DMS114 treated with DMSO at 0.1 percent for 48 hours (cell line): ENCODE data around the gene TMTC4.

ENCODE experiments used
- DNase-seq: peaks from one replicate; lab custom pipeline; 2025; ENCODE audit not compliant: unreplicated experiment; lab: John Stamatoyannopoulos, UW

TMTC4 gene

GRCh38 chr13:100667894-100668293, 6.7 kb downstream of the TMTC4 start:
- no peak for DNase-seq

- DNase-seq: no peak
These were observed 8.5 kb downstream of the TMTC4 start for GRCh38 chr13:100666124-100666523.

DNA sequence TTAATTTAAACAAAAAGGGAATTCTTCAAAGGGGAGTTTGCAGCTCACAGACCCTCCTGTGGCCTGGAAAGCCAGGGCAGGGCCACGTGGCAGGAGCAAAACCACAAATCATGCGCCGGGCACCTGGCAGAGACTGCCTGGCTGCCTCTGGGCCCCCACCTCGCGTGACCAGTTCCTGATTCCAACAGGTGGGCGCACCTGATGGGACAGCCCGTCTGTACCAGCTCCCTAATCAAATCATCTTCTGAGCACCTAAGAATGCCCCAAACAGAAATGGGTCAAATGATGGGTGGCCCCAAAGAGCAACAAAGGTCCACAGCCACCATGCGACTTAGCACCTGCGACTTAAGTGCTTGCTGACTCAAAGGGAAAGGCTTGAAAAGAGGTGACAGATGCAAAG, 9.2 kb downstream of the TMTC4 start:
- DNase-seq: no peak

DNA sequence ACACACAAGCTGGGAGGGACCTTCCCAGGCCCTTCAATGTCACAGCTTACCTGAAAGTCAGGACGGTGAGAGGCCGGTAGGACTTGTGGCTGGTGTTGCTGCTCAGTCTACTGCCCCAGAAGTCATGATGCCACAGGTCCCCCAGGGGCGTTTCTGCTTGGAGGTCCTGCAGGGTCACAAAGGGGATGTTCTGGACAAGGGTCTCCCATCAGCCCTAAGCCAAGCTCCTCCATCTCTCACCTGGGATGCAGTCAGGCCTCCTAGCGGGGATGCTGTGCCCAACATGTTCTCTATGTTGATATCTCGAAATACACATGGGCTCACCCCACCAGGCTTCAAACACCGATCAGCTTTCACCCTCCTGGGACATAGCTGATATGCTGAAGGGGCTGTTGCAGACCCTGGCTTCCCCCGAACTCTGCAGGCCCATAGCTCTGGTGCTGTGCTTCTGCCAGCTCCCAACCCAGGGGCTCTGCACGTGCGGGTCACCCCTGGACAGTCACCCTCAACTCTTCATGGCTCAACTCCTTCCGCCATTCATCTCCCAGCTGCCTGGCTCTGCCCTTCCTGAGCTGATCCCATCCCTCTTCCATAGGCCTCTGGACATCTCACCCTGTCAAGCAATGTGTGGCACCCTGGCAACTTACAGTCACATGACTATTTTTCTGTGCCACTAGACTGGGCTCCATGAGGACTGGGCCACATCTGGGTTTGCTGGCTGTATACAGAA, 10.3 kb downstream of the TMTC4 start:
- no peak for DNase-seq

DNA sequence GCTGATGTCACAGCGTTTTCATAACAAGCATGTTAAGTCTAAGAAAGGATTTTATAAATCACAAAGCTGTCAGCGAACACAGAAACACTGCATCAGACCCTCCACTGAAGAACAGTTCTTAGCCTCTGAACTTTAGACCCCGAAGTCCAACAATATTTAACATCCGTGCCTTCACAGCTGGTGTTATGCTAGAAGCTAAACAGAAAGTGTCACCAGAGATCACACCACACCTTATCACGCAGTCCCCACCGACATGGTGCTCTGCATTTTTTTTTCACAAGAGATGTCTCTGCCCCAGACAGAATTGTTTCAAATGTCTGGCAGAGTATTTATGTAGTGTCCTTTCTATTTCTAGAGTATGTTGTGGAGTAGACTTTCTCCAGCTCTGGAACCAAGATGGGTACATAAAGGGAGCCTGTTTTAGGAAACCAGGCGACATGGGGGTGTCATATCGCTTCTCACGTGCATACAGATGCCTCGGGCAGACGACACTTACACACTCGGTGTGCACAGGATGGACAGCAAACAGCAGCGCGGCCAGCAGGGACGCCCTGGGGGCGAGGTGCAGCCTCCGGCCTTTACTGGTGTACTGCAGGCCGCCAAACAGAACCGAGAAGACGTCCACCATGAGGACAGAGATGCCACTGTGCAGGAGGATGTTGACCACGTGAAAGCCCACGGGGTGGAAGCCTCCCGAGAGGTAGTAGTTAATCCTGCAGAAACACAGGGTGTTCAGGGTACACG, 12.0 kb downstream of the TMTC4 start:
- no peak for DNase-seq

DNA sequence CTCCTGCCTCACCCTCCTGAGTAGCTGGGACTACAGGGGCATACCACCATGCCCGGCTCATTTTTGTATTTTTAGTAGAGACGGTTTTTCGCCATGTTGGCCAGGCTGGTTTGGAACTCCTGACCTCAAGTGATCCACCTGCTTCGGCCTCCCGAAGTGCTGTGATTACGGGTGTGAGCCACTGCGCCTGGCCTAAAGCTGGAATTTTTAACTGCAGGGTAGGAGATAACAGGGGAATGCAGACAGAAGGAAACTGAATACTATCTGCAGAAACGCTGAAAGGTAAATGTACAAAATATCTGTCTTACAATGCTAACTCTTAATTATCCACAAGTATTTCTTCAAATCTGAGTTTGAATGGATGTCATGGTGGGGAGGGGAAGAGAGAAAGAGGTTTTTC, 13.8 kb downstream of the TMTC4 start:
- no peak for DNase-seq

- DNase-seq: no peak
These were observed 15.0 kb downstream of the TMTC4 start for GRCh38 chr13:100659578-100659977.

DNA sequence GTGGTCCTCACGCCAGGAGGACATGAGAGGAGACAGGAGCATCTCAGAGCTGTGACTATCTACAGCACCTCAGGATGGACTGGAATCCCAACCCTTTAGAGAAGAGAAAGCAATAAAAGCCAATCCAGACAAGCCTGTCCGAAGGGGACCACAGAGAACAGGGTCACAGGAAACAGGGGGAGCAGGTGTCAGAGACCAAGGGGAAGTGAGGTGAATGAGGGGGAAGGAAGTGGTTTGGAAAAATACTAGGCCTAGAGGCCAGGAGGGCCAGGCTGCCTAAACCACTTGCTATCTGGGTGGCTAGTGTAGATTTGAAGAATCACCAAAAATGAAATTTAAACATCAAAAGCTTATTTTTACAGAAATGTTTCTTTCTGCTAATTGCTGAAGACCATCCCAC, 16.2 kb downstream of the TMTC4 start:
- DNase-seq: no peak

- DNase-seq: no peak
These were observed 16.7 kb downstream of the TMTC4 start for GRCh38 chr13:100657881-100658315.

DNA sequence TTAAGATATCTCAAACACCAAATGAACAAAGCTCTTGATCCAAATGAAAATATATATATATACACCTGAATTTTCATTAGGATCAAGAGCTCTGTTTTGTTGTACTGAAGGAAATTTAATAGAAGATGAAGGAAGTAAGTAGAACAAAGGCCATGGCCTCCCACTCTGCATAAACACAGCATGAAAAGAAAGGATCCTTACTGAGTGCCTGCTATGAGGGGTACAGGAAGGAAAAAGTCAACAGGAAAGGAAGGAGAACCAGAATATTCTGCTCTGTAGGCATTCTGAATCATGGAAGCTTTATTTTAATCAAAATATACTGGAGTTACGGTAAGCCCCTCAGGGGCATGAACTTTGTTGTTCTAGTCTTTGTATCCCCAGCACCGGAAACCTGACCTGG, 22.1 kb downstream of the TMTC4 start:
- no peak for DNase-seq

DNA sequence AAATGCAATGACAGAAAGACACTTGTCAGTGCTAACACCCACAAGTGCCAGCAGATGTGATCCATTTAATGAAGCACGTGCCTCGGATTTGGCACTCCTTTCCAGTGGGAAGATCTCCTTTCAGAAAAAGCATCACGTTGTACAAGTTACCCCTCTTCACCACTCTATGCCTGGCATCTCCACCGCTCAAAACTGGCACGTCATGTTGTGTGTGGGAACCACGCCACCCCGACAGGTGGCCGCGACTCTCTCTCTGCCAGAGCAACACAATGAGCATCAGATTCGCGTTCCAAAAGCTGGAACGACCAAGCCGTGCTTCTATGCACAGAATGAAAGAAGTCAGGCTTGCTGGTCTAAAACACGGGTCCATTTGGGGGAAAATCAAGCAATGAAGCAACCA, 24.3 kb downstream of the TMTC4 start:
- DNase-seq: no peak

DNA sequence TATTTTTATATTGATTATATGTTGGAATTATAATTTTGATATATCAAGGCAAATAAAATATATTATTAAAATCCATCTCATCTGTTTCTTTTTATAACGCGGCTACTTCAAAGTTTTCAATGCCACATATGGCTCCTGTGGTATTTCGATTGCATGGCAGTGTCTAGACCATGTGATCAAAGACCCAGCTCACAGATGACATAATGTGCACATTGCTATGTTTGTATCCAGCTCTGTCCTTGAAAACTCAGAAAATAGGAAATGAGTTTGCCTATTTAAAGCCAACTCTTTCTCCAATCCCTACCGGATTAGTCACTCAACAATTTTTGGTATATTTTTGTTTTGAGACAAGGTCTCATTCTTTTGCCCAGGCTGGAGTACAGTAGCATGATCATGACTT, 26.2 kb downstream of the TMTC4 start:
- no peak for DNase-seq

- DNase-seq: no peak
These were observed 27.7 kb downstream of the TMTC4 start for GRCh38 chr13:100646871-100647270.

DNA sequence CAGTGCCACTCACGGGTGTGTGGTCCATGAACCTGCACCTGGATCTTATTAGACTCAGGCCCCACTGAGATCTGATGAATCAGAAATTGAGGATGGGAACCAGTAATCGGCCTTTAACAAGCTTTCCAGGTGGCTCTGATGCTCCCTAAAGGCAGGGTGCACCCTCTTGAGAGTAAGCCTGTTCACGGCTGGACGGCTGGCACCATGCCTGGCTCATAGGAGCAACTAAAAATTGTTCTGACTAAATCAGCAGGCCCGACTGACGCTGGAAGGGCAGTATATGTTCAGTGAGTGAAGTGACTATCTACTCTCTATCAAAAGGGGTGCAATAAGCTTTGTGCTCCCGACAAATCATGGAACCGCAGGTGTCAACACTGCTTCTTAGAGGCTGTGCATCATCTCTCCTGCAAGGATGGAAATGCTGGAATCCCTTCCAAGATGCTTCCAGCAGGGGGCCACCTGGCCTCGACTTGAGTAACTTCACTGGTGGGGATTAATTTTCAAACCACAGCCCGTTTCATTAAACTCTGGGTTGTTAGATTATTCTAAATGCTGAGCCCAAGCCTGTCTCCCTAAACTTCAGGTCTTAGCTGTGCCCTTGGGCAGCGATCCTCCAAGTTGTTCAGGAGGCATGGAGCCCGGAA, 28.4 kb downstream of the TMTC4 start:
- DNase-seq: no peak

DNA sequence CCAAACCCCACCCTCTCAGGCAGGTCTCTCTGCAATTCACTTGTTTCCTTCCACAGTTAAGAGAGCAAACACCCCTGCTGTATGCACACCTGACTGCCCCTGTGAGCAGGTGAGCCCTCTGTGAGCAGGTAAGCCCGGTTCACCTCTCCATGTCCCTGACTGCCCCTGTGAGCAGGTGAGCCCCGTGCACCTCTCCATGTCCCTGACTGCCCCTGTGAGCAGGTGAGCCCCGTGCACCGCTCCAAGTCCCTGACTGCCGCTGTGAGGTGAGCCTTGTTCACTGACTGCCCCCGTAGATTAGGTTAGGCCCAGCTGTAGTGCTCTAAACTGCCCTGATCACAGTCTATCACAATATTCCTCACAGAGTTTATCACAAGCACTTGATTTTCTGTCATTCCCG, 29.2 kb downstream of the TMTC4 start:
- DNase-seq: no peak

DNA sequence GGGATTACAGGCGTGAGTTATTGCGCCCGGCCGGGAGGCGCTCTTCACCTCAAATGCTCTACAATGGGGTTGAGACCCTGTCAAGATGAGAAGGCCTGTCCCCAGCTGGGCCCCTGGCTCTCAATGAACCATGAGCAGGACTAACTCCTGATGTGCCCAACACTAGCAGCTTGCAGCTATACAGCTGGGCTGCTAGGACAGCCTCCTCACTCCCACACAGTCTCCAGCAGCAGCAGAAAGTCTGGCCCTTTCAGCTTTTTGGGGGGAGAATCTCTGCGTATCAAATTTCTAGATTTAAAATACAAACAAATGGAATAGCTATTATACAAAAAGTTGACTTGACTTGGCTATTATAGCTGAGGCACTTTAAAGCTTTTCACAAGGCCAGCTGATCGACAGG, 30.2 kb downstream of the TMTC4 start:
- DNase-seq: no peak

DNA sequence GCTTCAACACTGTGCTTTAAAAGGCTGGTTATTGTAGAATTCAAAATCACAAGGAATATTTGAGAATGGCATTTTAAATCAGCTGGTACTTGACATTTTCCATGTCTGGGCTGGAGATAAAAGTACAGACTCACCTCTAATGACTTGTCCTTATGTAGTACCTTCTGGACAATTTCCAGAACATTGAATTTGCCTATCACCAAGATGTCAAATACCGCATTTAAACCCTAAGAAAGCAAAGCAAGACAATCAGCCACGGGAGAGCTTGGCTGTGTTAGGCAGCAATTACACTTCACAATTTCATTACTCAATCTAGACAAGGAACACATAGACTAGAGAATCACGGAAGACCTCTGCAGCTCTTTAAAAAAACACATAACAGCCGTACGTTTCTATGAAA, 36.8 kb downstream of the TMTC4 start:
- no peak for DNase-seq

GRCh38 chr13:100637380-100637779, 37.2 kb downstream of the TMTC4 start:
- DNase-seq: no peak

GRCh38 chr13:100636441-100636840, 38.2 kb downstream of the TMTC4 start:
- no peak for DNase-seq

GRCh38 chr13:100636004-100636403, 38.6 kb downstream of the TMTC4 start:
- no peak for DNase-seq

- no peak for DNase-seq
These were observed 39.9 kb downstream of the TMTC4 start for GRCh38 chr13:100634696-100635095.

DNA sequence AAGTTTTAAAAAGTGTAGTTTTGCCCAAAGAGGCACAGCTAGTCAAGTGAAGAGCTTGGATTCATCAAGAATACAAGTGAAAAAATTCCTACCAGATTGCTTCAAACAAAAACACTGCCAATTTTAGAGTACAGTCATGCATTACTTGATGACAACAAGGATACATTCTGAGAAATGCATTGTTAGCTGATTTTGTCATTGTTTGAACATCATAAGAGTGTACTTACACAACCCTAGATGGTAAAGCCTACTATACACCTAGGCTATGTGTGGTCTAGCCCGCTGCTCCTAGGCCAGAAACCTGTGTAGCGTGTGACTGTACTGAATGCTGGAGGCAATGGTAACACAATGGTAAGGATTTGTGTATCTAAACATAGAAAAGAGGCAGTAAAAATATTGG, 41.1 kb downstream of the TMTC4 start:
- DNase-seq: no peak
